ENCODE measurements around the gene ANK3.

- TF ChIP-seq CTCF (IDR thresholded peaks at IDR 0.05) (no peak), POLR2A (IDR thresholded peaks at IDR 0.05) (no peak), EP300 (IDR thresholded peaks at IDR 0.05) (no peak)
Observed at GRCh38 chr10:60310740-60311139, 78.9 kb downstream of the ANK3 start.

Measured in tibial nerve (tissue), 4 donors.